K562 (cell line): ENCODE results near the gene SPATA2L. TPM values are rescaled to one million over a fixed set of nuclear protein-coding genes. Genes with fewer than 3 reads are reported as not detected.

Experiments used
- ATF1 ChIP-seq, 2 experiments: fragments of 450-650 bp in 1 of 2; IDR thresholded peaks; 2 replicates each; pipeline ENCODE4 v1.6.1; 2016; ENCODE audit warnings: missing compliant biosample characterization in 1 of 2, missing genetic modification characterization in 1 of 2
- BHLHE40 ChIP-seq: IDR thresholded peaks from 2 replicates; pipeline ENCODE4 v1.6.1; 2011; ENCODE audit warnings: low read length, improper control_type of control experiment
- BRF1 ChIP-seq: IDR thresholded peaks from 3 replicates; pipeline ENCODE4 v1.6.1; 2011; ENCODE audit warnings: borderline replicate concordance, mild to moderate bottlenecking; ENCODE audit not compliant: insufficient read length; ENCODE audit errors: extremely low read depth
- EGR1 ChIP-seq: fragments of 450-650 bp; conservative IDR thresholded peaks from 2 replicates; pipeline ENCODE4 v1.6.1; 2017; ENCODE audit warnings: mild to moderate bottlenecking
- ESRRA ChIP-seq: fragments of 450-650 bp; IDR thresholded peaks from 2 replicates; pipeline ENCODE4 v1.6.1; 2014; ENCODE audit warnings: low read depth, mild to moderate bottlenecking, moderate library complexity, borderline replicate concordance
- FOXP1 ChIP-seq: sonication (generic); formaldehyde crosslinking; IDR thresholded peaks from 2 replicates; pipeline ENCODE4 v1.8.0; 2022; ENCODE audit warnings: mild to moderate bottlenecking, missing genetic modification reagents
- GATAD2A ChIP-seq: fragments of 450-650 bp; IDR thresholded peaks from 2 replicates; pipeline ENCODE4 v1.6.1; 2017
- GTF2A2 ChIP-seq: IDR thresholded peaks from 2 replicates; pipeline ENCODE4 v1.6.1; 2016; ENCODE audit warnings: mild to moderate bottlenecking, missing genetic modification characterization, missing compliant biosample characterization
- HNRNPL ChIP-seq: fragments of 200-400 bp; formaldehyde crosslinking; IDR thresholded peaks from 2 replicates; pipeline ENCODE4 v1.6.1; 2017; ENCODE audit warnings: low read depth, mild to moderate bottlenecking, low read length
- KDM5B ChIP-seq: fragments of 200-600 bp; sonication (generic); IDR thresholded peaks from 2 replicates; pipeline ENCODE4 v1.6.1; 2012; ENCODE audit warnings: low read depth, mild to moderate bottlenecking, moderate library complexity, low read length, control low read depth, inconsistent platforms; ENCODE audit not compliant: insufficient replicate concordance
- MAFG ChIP-seq: fragments of 450-650 bp; conservative IDR thresholded peaks from 2 replicates; pipeline ENCODE4 v1.6.1; 2016; ENCODE audit warnings: missing genetic modification characterization, missing compliant biosample characterization
- PHF20 ChIP-seq: fragments of 450-650 bp; IDR thresholded peaks from 2 replicates; pipeline ENCODE4 v1.6.1; 2018; ENCODE audit not compliant: partially characterized antibody
- POLR2G ChIP-seq: fragments of 200-400 bp; formaldehyde crosslinking; IDR thresholded peaks from 2 replicates; pipeline ENCODE4 v1.6.1; 2017; ENCODE audit warnings: low read depth, mild to moderate bottlenecking, antibody characterized with exemption, low read length, moderate library complexity
- RB1 ChIP-seq: fragments of 450-650 bp; IDR thresholded peaks from 2 replicates; pipeline ENCODE4 v1.6.1; 2017; ENCODE audit warnings: low read depth, mild to moderate bottlenecking
- RBM15 ChIP-seq: fragments of 200-400 bp; formaldehyde crosslinking; IDR thresholded peaks from 2 replicates; pipeline ENCODE4 v1.6.1; 2018; ENCODE audit warnings: mild to moderate bottlenecking, low read length, moderate library complexity; ENCODE audit not compliant: insufficient read depth
- RFX1 ChIP-seq: fragments of 450-650 bp; IDR thresholded peaks from 2 replicates; pipeline ENCODE4 v1.6.1; 2016; ENCODE audit warnings: mild to moderate bottlenecking, moderate library complexity
- YY1 ChIP-seq, 3 experiments: IDR thresholded peaks; 2 replicates each; pipeline ENCODE4 v1.6.1; 2011; ENCODE audit warnings: low read length in 2 of 3, mild to moderate bottlenecking in 2 of 3, moderate library complexity in 2 of 3, borderline replicate concordance in 1 of 3, control low read depth in 1 of 3, low read depth in 1 of 3; ENCODE audit not compliant: insufficient read depth in 3 of 3, insufficient replicate concordance in 2 of 3, control insufficient read depth in 1 of 3, insufficient read length in 1 of 3; ENCODE audit errors: extremely low read depth in 1 of 3
- ZNF75A ChIP-seq: fragments of 450-650 bp; formaldehyde crosslinking; IDR thresholded peaks from 2 replicates; pipeline ENCODE4 v1.4.0; 2020; ENCODE audit warnings: mild to moderate bottlenecking
- polyA plus RNA-seq, 8 experiments: library from polyadenylated mRNA; depleted of rRNA in 4 of 8; stranded (reverse) in 5 of 8; unstranded in 3 of 8; fragments of >200 nt; fragmentation: Nextera tagmentation in 2 of 8; fragmentation: Illumina TruSeq in 1 of 8; extraction: Ambion mirVana in 2 of 8; extraction: Trizol in 1 of 8; gene quantifications; 2 replicates each; pipeline versions ENCODE4 v1.2.1 to v1.2.3, GENCODE V29; 2011 to 2014; ENCODE audit warnings: inconsistent platforms in 1 of 8, missing spikeins in 1 of 8
- total RNA-seq, 7 experiments: library from RNA; depleted of rRNA in 6 of 7; stranded (reverse); fragments of >200 nt in 6 of 7; fragmentation: Illumina TruSeq in 2 of 7; extraction: Trizol in 2 of 7; gene quantifications; 2 replicates each; pipeline versions ENCODE4 v1.2.1 to v1.2.3, GENCODE V29; 2011 to 2021; ENCODE audit warnings: low replicate concordance in 1 of 7
- TF ChIP-seq, protein P1 (sequence below): IDR thresholded peaks from 3 replicates; pipeline ENCODE4 v1.6.1; 2011; ENCODE audit warnings: borderline replicate concordance, mild to moderate bottlenecking, moderate library complexity; ENCODE audit not compliant: insufficient read length; ENCODE audit errors: extremely low read depth
- TF ChIP-seq, protein P2 (sequence below): fragments of 250-450 bp; sonication (Bioruptor Pico); IDR thresholded peaks from 2 replicates; pipeline ENCODE4 v1.8.0; 2022; ENCODE audit warnings: moderate library complexity, mild to moderate bottlenecking, inconsistent platforms
- TF ChIP-seq, protein P3 (sequence below): fragments of 250-450 bp; sonication (Bioruptor Pico); IDR thresholded peaks from 2 replicates; pipeline ENCODE4 v1.8.0; 2021; ENCODE audit warnings: borderline replicate concordance, mild to moderate bottlenecking, moderate library complexity; ENCODE audit not compliant: poor library complexity, severe bottlenecking
- TF ChIP-seq, protein P4 (sequence below): sonication (generic); formaldehyde crosslinking; IDR thresholded peaks from 2 replicates; pipeline ENCODE4 v1.8.0; 2022; ENCODE audit warnings: mild to moderate bottlenecking, low read depth, missing genetic modification reagents

SPATA2L gene
- total and polyA plus RNA-seq, 9 of the 15 experiments (the other 6 are each of a cell fraction or from before 2014, with no cell fraction given) = 0.13 to 19.2 (median 4.8) TPM; not detected in 1

DNA sequence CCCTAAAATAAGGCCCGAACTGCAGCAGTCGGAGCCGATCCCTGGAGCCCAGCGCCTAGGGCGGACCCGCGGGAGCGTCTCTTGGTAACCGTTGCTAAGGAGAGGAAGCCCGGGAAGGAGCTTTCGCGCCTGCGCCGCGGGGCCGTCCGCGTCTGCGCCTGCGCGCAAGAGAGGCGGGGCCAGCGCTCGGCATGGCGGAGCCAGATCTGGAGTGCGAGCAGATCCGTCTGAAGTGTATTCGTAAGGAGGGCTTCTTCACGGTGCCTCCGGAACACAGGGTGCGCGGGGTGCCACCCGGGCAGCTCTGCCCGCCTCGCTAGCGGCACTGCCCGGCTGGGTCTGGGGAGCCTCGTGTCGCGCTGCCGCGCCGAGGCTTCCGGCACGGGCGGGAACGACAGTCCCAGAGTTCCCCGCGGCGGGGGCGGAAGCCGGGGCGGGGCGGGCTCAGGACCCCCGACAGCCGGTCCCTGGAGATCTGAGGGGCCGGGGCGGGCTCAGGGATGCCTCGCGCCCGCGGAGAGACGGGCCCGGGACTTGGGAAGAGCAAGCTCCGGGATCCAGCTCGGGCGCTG, 14.9 kb downstream of the SPATA2L start, which contains the start of gene CDK10 (continued):
- TF ChIP-seq YY1 (IDR thresholded peaks at IDR 0.05; ENCODE audit: borderline replicate concordance in 1 of 3, control insufficient read depth in 1 of 3, extremely low read depth in 1 of 3, insufficient read depth in 3 of 3, insufficient read length in 1 of 3, insufficient replicate concordance in 2 of 3, low read depth in 1 of 3, low read length in 2 of 3) (peak; percentile 46 to 85 (median 78)), PHF20 (peak; percentile 78), ATF1 (CRISPR knock-in tag; IDR thresholded peaks at IDR 0.05) (no peak), ATF1 (tag; IDR thresholded peaks at IDR 0.05) (no peak), ZNF75A (CRISPR knock-in tag) (no peak), ESRRA (no peak), FOXP1 (CRISPR knock-in tag) (peak; percentile 83; the same call in 1 of the 2 replicates), MAFG (tag) (no peak), BRF1 (no peak), KDM5B (peak; percentile 92), RBM15 (no peak), RFX1 (peak; percentile 98), EGR1 (peak; percentile 74), BHLHE40 (peak; percentile 74), GATAD2A (no peak), GTF2A2 (tag) (no peak), RB1 (peak; percentile 93), HNRNPL (peak; percentile 11; the same call in 1 of the 2 replicates), POLR2G (peak; percentile 90)
- TF ChIP-seq, protein P1, sequence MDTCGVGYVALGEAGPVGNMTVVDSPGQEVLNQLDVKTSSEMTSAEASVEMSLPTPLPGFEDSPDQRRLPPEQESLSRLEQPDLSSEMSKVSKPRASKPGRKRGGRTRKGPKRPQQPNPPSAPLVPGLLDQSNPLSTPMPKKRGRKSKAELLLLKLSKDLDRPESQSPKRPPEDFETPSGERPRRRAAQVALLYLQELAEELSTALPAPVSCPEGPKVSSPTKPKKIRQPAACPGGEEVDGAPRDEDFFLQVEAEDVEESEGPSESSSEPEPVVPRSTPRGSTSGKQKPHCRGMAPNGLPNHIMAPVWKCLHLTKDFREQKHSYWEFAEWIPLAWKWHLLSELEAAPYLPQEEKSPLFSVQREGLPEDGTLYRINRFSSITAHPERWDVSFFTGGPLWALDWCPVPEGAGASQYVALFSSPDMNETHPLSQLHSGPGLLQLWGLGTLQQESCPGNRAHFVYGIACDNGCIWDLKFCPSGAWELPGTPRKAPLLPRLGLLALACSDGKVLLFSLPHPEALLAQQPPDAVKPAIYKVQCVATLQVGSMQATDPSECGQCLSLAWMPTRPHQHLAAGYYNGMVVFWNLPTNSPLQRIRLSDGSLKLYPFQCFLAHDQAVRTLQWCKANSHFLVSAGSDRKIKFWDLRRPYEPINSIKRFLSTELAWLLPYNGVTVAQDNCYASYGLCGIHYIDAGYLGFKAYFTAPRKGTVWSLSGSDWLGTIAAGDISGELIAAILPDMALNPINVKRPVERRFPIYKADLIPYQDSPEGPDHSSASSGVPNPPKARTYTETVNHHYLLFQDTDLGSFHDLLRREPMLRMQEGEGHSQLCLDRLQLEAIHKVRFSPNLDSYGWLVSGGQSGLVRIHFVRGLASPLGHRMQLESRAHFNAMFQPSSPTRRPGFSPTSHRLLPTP = no peak
- TF ChIP-seq, protein P2, sequence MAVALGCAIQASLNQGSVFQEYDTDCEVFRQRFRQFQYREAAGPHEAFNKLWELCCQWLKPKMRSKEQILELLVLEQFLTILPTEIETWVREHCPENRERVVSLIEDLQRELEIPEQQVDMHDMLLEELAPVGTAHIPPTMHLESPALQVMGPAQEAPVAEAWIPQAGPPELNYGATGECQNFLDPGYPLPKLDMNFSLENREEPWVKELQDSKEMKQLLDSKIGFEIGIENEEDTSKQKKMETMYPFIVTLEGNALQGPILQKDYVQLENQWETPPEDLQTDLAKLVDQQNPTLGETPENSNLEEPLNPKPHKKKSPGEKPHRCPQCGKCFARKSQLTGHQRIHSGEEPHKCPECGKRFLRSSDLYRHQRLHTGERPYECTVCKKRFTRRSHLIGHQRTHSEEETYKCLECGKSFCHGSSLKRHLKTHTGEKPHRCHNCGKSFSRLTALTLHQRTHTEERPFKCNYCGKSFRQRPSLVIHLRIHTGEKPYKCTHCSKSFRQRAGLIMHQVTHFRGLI (CRISPR knock-in tag) = no peak
- TF ChIP-seq, protein P3, sequence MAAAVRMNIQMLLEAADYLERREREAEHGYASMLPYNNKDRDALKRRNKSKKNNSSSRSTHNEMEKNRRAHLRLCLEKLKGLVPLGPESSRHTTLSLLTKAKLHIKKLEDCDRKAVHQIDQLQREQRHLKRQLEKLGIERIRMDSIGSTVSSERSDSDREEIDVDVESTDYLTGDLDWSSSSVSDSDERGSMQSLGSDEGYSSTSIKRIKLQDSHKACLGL (CRISPR knock-in tag) = peak; percentile 76
- TF ChIP-seq, protein P4, sequence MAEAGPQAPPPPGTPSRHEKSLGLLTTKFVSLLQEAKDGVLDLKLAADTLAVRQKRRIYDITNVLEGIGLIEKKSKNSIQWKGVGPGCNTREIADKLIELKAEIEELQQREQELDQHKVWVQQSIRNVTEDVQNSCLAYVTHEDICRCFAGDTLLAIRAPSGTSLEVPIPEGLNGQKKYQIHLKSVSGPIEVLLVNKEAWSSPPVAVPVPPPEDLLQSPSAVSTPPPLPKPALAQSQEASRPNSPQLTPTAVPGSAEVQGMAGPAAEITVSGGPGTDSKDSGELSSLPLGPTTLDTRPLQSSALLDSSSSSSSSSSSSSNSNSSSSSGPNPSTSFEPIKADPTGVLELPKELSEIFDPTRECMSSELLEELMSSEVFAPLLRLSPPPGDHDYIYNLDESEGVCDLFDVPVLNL (CRISPR knock-in tag) = peak; percentile 38; the same call in 1 of the 2 replicates
